ENCODE data around the gene FAM163A.
"Not testable (repeated sequence)": the region's sequence is repeated elsewhere in the genome, so short reads cannot be mapped to it uniquely, and the experiment has no call there.

The FAM163A gene

DNA sequence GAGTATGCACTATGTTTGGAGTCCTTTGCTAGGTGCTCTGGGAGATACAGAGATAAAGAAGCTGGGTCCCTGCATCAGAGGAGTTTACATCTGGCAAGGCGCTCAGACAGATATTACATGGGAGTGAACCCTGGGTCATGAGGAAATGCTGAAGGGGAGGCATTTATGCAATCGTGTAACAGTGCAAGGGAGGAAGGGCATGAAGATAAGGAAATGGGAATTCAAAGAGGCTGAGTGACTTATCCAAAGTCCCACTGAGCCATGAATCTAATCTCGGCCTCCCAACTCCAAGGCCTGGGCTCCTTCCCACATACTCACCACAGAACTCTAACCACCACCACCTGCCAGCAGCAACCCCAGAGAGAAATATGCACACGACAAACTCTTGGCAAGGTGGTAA, 51.6 kb downstream of the FAM163A start:
- no peak for FAIRE-seq

DNA sequence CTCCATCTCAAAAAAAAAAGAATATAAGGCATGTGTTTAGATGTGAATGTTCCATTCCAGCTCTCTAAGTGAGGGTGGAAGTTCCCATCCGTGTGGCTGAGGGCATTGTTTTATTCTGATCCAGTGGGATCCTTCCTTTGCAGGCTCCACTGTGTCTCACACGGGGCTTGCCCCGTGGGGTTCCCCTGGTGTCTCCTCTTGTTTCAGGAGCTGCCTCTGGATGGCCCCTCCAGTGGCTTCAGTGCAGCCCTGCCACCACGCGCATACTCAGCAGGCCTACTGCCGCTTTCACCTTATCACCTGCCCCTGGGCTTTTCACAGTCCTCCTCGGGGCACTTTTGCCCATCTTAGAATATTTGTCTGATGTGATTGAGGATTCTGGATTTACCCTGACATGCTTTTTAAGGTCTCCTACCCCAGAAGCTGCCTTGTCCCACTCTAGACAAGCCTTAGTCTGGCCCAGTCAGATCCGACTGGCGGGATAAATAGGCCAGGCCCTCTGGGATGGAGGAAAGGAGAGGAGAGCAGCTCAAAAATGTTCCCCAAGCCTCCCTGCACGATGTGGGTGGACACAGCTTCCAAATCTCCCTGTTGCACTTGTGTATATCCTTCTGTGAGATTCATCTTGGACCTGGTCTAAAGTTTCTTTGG, 55.2 kb downstream of the FAM163A start:
- no peak for FAIRE-seq

DNA sequence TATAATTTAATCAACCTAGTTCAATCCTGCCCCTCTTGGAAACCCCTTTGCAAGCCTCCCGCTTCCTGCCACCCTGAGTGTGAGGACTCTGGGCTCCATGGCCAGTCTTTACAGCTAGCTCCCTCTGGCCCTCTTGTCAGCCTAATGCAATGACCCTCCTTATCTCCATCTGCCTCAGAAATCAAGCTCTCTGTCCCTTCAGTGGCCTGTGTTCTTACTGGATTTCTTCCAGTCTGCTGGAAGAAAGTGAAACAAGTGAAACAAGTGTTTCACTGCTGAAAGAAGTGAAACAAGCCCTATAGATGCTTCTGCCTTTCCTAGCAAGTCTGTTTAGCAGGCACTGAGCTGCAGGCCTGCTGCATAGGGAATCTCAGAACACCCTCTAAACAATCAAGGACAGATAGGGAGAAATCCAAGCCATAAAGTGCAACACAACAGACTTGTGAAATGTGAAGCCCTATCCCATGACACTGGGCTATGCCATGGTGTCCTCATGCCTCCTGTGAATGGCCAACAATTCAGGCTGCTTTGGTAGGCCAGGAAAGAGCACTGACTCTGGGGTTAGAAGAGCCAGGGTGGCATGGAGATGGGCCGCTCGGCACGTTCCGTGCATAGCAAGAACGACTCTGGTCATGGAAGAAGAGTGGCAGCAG, 55.9 kb downstream of the FAM163A start:
- FAIRE-seq: no peak

DNA sequence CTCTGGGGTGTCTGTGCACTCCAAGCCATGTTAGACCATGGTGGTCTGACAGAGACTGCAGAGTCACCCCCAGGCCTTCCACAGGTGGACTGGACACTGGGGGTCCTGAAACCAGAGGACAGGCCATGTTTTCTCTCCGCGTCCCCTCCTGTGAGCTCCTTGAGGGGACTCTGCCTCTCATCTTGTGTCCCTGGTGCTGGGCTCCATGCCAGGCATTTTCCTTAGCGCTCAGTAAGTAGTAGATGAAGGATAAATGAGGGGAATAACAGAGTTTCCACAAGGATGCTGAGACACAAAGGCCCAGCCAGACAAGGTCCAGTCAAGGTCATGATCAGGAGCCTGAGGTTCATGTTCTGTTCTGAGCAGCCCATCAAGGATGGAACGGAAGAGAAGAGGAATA, 57.4 kb downstream of the FAM163A start:
- no peak for FAIRE-seq

DNA sequence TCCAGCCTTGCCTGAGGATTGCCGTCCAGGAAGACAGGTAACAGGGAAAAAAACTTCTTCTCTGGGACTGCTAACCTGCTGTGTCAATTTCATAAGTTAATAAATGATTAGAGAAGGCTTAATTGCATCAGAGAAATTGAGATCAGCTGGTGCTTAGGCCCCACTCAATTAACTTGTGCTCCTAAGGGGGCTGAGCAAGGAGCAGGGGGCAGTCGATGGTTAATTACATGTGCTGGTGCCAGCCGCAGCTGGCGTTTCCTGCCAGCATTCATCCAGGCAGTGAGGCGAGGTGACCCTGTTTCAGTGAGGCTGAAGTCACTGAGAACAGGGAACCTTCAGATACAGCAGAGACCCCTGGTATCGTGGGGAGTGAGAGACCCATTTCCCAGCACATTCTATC, 60.0 kb downstream of the FAM163A start:
- FAIRE-seq: no peak

DNA sequence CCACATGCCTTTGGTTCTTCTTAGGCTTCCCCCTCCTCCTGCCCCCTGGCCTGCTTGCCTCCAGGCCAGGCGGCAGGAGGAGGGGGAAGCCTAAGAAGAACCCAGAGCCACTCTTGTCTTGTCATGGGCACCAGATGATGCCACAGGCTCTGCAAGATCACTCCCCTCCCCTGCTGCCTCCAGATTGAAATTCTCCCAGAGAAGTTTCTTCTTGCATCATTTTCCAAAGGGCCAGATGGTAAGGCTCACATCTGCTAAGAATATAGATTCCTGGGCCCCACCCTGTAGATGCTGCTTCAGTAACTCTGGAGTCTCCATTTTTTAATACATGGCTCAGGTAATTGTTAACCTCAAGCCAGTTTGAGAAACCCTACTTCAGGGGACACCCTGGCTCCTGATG, 60.8 kb downstream of the FAM163A start:
- FAIRE-seq: no peak

DNA sequence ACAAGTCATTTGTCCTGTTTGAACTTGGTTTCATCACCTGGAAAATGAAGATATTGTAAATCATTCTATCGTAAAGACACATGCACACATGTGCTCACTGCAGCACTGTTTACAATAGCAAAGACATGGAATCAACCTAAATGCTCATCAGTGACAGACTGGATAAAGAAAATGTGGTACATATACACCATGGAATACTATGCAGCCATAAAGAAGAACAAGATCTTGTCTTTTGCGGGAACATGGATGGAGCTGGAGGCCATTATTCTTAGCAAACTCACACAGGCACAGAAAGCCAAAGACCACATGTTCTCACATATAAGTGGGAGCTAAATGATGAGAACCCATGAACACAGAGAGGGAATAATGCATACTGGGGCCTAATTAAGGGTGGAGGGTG, 61.3 kb downstream of the FAM163A start:
- not testable (repeated sequence) for FAIRE-seq

DNA sequence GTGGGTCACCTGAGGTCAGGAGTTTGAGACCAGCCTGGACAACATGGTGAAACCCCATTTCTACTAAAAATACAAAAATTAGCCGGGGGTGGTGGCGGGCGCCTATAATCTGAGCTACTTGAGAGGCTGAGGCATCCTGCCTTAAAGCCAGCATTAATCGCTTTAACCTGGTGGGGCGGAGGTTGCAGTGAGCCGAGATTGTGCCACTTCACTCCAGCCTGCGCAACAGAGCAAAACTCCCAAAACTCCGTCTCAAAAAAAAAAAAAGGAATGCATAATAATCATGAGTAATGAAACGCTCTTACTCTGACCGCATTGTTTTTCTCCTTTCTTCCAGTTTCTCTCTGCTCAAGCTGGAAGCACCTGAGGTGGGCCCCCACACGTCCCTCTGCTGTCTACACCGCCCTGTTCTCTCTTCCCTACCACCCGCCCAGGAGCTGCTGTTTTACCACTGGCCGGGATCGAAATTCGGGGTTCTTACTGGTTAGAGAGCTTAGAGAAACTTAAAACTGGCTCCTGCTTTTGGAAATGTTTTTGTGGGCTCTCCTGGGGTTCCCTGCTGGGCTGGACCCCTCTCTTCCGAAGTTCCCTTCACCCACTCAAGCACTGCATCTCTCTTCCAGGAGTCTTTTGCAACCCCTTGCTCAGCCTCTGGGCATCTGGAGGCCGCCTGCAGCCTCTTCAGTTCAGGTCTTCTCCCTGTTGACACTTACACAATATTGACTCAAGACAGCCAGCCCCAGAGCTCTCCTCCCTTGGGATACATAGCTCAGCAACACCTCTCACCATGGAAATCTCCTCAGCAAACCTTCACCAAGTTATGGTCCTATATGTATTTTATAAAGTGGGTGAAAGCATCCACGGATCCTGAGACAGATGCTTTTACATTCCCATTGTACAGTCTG, 62.5 kb downstream of the FAM163A start:
- FAIRE-seq: no peak

DNA sequence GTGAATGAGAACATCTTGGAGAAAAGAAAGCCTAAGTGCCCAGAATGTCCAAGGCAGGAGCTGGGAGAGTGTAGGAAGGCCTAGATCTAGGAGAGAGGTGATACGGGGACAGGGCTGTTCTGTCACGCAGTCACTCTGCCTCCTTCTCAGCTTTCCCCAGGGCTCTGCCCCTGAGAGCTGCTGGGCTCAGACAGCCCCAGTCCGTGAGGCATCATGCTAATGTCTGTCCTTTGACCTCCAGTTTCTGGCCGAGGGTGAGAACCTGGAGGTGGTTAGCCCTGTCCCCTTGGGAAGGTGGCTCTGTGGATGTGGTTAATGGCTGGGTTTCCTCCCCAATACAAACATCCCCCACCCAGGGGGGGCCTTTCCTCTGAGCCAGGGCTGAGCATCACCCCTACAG, 63.2 kb downstream of the FAM163A start:
- FAIRE-seq: no peak

DNA sequence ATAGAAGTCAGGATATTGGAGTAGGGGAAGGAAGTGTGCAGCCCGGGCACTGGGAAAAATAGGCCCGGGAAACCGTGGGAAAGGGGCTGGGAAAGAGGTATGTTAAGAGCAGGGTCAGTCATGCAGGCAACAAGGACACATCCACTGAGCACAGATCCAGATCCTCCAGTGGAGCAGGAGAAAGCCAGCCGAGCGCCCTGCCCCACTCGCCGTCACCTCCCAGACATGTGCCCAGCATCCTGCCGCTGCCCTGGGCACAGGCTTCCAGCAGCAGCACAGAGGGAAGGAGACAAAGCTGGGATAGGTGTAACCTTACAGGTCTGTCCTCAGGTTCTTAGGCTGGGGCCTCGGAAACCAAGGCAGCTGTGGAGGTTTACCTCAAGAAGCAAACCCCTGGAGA, 64.2 kb downstream of the FAM163A start:
- FAIRE-seq: no peak

DNA sequence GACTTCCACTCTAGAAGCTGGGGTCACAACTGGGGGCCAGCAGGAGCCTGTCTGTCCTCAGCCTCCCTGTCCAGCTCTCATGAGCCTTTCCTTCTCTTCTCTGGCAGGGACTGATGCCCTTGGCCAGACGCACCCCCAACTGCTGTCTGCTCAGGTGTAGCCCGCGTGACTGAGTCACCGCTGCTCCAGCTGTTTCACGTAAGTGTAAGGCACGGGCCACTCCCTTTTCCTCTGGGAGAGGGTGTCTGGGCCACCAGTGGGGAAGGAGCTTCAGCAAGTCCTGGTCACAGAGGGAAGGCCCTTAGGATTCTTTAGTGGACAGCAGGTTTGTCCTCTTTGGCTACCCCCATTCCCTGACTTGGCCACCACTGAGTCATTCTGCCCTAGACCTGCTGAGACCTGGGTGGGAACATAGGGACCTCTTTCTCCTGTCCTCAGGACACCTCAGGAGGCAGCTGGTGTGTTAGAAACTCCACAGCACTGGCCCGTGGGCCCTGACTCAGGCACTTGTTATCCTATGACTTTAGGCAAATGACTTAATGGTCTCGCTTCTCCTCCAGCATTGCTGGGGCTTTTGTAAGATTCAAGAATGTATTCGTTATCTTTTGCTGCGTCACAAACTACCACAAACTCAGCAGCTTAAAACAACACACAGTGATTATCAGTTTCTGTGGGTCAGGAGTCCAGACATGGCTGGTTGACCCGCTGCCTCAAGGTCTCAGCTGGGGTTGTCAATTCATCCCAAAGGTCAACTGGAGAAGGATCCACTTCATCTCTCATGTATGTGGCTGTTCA, 64.8 kb downstream of the FAM163A start:
- FAIRE-seq: no peak

DNA sequence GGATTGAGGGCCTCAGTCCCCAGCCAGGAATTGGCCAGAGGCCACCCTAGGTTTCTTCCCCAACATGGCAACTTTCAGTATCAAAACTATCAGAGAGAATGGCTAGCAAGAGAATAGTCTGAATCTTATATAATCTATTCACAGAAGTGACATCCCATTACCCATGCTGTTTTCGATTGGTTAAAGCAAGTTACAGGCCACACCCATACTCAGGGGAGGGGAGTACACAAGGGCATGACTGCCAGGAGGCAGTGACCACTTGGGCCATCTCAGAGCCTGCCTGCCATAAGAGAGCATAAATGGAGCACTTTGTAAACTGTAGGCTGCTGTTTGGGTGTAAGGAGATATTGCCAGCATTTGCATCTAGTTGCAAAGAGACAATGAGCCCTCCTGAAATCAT, 65.4 kb downstream of the FAM163A start:
- FAIRE-seq: no peak

DNA sequence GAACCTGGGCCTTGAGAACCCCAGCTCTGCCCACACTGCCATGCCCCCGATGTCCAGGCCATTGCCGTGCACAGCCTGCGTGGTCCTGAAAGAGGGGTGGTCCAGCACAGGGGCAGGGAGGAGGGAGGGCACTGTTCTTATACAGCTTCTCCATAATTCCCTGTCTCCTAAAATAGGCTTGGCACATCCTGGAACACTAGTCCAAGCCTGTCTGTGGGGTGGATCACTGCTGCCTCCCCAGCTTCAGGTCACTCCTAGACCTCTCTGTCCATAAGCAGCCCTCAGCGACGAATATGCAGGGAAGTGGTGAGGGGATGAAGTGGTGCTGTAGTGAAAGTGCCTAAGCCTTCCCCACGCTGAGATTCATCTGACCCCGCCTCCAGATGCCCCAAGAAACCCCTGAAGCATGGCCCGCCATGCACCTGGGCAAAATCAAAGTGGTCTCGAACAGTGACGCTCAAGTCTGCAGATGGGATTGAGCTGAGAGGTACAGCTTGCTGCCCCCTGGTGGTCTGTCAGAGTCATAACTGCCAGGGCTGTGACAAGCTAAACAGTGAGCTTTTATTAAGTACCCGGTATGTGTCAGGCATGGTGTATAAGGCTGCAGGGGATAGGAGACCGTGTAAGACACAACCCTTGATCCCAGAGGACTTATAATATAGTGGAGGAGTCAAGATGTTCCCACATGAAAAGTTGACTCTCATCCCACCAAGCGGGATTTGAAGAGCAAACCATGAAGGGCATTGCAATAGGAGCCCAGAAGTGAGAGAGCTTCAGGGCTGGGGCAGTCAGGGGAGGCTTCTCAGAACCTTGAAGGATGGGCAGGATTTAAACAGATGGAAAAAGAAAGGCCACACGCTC, 66.6 kb downstream of the FAM163A start:
- no peak for FAIRE-seq

DNA sequence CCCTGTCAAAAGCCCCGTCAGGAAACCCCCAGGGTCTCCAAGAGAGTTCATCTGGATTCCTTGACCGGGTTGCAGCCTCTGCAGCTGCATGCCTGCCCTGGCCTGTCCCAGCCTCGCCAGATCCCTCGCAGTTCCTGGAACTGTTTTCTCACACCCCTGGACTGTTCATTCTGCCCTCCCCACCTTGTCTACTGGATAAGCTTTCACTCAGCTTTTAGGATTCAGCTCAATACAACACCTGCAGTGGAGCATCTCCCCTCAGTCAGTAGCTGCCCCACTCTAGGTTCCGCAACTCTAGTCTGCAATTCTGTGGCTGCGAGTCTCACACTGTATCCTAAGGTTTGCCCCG, 67.2 kb downstream of the FAM163A start:
- no peak for FAIRE-seq

DNA sequence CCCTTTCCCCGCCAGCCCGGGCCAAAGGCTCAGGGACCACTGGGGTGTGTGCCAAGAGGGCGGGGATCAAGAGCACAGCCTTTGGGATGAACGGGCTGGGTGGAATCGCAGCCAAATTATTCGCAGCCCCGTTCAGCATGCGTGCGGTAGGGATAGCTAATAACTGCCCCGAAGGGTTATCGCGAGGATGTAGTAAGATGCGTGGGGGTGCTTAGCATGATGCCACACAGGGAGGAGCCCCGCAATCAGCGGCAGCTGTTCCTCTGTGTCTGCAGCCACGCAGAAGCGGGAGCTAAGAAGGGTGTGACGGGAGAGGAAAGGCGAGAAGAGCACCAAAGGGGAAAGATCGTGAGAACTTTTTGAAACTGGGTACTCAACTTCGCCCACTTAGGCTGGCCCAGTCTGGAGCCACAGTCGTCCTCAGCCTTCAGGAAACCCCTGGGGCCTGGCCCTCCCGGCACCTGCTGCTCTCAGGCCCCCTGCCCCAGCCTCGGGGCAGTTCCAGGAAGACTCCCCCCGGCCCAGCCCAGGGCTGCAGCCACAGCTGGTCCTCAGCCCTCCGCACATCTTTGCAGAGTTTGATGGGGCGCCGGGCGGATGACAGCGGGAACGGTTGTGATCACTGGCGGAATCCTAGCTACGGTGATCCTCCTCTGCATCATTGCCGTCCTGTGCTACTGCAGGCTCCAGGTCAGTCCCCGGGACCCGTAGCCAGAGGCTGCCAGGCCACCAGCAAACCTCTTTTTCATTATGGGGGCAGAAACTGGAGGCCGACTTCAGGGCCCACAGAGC, 69.6 kb downstream of the FAM163A start:
- FAIRE-seq: no peak

DNA sequence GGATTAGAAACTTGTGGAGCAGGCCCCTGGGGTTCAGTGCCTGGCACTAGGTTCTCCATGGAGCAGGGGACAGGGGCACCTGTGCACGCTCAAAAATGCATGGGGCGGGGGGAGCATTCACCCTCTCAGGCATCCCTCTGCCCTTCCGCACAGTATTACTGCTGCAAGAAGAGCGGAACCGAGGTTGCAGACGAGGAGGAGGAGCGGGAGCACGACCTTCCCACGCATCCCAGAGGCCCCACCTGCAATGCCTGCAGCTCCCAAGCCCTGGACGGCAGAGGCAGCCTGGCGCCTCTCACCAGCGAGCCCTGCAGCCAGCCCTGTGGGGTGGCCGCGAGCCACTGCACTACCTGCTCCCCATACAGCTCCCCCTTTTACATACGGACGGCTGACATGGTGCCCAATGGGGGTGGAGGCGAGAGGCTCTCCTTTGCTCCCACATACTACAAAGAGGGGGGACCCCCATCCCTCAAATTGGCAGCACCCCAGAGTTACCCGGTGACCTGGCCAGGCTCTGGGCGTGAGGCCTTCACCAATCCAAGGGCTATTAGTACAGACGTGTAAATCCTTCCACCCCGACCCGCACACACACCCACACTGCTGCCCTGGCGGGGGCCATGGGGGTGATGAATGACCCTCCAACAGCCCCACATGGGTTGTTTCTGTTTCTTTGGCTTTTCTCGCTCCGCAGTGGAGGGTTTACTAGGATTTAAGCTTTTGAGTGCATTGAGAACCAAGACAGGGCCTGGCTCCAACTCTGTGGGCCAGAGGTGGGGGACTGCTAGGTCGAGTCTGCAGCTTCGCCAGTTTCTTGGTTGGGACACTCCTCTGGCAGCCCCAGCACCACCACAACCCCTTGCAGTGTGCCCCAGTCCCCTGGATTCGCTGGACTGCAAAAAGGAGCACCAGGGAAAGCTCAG, 70.8 kb downstream of the FAM163A start:
- FAIRE-seq: no peak

DNA sequence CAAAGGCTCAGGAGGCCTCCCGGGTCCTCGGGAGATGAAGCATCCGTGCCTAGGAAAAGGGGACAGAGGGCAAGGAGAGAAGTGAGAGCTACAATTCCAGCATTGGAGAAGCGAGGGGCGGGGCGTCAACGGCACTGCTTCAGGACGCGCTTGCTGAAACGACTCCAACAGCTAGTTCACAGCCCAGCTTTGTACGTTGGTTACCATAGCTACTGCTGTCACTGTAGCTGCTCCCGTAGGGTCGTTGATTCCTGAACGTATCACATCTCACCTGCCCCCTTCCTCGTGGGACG, 71.4 kb downstream of the FAM163A start:
- no peak for FAIRE-seq

DNA sequence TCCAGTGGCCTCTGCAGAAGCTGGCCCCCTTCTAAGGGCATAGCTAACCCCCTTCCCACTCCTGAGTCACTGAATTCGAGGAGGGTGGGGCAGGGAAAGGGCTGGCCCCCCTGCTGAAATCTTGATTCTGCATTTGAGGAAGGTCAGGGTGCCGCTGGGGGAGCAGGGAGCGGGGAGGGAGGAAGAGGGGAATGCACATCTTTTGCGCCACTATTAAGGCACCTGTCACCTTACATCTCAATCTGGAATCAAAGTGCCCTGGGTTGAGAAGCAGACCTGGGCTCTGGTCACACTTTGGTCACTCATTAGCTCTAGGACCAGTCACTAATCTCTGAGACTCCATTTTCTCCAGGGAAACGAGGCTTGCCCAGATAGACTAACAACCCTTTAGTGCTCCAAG, 72.5 kb downstream of the FAM163A start:
- FAIRE-seq: no peak

DNA sequence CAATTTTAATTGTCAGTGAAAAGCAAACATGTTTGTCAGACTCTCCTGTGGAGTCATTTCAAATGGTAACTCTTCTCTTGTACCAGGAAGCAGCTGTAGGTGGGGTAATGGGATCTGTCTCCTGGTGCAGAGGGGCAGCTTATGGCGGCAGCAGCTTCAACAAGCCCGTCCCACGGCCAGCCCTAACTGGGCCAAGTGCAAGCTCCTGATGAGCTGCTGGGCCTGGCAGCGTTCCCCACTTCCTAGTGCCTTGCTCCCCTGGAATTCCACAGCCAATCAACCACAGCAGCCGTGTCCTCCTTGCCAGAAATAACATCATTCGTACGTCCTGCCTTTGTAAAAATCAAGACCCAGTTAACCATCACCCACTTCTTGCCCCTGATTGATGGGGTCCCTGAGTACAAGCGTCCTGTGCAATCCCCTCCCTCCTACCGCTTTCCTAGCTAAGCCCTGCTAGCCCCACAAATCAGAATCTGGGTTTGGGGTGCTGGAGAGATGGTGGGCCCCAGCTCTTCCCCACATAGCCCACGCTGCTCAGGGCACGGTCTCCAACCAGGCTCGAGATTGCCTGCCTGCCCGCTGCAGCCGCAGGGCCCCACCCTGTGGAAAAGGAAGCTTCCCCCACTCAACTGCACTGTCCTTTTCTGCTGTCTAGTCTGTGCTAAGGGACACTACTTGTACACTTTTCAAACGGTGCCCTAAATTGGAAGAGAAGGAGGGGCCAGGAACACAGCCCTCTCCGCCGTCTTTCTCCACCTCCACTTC, 73.3 kb downstream of the FAM163A start:
- FAIRE-seq: no peak

DNA sequence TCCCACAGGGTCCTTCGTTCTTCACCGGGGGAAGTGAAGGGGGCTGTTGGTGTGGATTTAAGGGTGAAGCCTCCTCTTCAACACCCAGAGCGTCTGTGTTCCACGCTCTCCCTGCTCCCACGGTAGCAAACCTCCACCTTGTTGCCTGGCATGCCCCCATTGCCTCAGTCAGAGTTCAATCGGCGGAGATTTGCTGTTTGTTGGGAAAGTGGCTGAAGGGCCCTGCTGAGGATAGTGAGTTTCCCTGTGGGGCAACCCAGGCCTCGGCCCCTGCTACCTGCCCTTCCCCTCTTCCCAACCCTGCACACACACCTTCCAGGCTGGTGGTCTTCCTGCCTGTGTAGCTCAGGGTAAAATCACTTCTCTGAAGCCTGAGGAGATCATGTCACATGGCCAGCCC, 74.0 kb downstream of the FAM163A start:
- FAIRE-seq: no peak

Data from A204.1 (cell line).